Hematopoietic multipotent progenitor cell treated with erythropoietin and hydrocortisone succinate and interleukin-3 and kit ligand, for 6 days (in vitro differentiated cells): ENCODE measurements around the gene ERH.
"Not testable (repeated sequence)": the region's sequence is repeated elsewhere in the genome, so short reads cannot be mapped to it uniquely, and the experiment has no call there.

Experiments
- DNase-seq: peaks from one replicate; pipeline ENCODE4 v3.0.0-alpha.2; 2015

The ERH gene

DNA sequence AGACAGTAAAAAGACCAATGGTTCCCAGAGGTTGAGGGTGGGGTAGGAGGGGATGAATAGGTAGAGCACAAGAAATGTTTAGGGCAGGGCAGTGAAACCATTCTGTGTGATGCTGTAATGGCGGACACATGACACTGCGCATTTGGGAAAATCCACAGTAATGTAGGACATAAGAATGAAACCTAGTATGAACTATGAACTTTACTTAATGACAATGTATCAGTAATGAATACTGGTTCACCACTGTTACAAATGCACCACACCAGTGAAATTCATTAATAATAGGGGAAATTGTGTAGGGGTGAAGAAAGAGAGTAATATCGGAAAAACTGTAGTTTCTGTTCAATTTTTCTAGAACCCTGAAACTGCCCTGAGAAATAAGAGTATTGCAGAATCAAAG, 5.6 kb downstream of the ERH start:
- DNase-seq = no peak

DNA sequence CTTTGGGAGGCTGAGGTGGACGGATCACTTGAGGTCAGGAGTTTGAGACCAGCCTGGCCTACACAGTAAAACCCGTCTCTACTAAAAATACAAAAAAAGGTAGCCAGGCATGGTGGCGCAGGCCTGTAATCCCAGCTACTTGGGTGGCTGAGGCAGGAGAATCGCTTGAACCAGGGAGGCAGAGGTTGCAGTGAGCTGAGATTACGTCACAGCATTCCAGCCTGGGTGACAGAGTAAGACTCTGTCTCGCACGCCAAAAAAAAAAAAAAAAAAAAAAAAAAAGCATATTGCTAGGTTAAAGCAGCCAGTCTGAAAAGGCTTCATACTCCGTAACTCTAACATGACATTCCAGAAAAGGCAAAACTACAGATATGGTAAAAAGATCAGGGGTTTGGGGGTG, 6.7 kb downstream of the ERH start:
- not testable (repeated sequence) for DNase-seq

DNA sequence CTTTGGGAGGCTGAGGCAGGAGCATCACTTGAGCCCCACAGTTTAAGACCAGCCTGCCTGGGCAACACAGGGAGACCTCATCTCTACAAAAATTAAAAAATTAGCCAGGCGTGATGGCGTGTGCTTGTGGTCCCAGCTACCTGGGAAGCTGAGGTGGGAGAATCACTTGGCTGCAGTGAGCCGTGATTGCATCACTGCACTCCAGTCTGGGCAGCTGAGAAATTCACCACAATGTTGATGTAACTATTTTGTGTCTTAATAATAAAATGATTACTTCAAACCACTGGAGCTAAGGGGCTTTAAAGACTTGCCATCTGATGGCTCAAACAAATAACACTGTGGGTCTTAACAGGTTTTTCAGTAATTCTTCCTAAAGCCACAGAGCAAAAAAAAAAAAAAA, 10.8 kb downstream of the ERH start:
- DNase-seq = no peak

DNA sequence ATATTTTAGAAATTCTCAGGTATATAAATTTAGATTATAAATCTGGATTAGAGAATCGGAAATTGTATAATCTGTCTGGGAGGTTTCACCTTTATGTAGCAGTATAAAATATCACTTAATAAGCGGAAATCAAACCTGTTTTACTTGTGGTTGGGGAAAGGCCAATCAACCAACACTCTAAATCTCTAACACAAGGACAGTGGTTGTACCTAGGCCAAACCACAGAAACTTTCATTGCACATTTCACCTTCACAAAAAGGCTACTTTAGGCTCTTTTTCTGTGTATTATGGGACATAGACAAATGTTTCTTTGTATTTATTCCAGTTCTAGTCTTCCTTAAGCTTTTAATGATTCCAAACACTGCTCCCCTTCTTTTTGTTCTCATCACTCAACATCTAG, 19.8 kb downstream of the ERH start:
- DNase-seq = no peak

DNA sequence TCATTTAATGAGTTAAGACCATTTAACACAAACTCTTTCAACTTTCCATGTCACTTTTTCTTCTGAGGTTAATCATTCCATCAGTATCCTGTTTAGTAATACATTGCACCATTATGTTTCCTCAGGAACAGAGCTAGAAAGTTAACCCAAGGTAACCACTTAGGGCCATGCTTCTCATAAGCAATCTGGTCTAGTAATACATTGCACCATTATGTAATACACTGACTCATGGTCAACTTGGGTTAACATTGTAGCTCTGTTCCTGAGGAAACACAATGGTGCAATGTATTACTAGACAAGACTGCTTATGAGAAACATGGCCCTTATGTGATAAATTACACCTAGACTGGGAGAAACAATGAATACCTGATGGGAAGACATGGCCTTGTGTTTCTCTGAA, 21.7 kb downstream of the ERH start:
- DNase-seq = peak; percentile 27

DNA sequence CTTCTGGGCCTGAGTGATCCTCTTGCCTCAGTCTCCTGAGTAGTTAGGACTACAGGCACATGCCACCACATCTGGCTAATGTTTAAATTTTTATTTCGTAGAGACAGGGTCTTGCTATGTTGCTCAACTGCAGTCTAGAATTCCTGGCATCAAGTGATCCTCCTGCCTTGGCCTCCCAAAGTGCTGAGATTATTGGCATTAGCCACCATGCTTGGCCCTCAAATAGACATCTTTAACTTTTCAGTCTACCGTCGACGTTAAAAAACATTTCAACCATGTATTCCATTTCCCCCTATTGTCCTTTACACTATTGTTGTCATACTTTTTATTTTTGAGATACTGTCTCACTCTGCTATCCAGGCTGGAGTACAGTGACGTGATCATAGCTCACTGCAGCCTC, 22.4 kb downstream of the ERH start:
- no peak for DNase-seq

DNA sequence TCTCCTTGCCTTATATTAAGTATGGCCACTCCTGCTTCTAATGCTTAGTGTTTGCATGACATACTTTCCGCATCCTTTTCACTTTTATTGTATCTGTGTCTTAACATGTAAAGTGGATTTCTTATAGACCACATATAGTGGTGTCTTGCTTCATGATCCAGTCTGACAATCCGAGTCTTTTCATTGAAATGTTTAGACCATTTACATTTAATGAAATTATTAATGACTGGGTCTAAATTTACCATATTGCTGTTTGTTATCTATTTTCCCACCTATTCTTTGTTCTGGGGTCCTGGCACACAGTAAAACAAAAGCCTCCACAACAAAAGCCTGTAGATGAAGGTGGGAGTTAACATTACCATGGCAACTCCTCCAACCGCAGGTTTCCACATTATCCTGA, 22.9 kb downstream of the ERH start:
- DNase-seq = no peak

DNA sequence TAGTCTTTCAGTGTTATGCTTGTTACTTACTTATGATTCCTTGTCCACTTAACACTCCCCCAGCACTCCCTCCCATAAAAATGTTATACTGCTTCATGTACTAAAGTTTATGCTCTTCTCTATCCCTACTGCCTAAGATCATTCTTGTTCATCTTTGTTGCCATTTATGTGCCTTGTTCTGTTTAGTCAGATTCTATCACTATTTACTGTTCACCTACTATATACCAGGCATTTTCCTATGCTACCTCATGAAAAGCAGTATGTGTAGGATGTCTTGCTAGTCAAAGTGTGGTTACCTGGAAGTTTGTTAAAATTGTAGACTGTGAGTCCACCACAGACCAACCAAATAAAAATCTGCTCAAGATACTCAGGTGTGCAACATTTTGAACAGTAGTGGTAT, 23.9 kb downstream of the ERH start:
- DNase-seq = no peak

DNA sequence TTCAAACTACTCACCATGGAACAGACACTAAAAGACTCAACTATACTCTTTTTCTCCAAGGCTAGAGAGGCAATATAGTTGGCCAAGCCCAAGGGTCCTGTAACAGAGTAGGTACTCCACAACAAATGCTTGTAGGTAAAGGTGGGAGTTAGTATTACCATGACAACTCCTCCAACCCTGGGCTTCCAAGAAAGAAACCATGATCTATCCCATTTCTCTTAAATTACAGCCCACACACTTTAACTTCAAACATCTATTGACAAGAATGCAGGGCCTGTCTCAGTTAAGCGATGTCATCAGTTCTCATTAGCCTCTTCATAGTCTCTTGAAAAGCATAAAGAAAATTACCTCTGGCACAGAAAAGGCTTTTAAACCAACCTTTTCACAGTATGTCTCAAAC, 25.0 kb downstream of the ERH start:
- no peak for DNase-seq

DNA sequence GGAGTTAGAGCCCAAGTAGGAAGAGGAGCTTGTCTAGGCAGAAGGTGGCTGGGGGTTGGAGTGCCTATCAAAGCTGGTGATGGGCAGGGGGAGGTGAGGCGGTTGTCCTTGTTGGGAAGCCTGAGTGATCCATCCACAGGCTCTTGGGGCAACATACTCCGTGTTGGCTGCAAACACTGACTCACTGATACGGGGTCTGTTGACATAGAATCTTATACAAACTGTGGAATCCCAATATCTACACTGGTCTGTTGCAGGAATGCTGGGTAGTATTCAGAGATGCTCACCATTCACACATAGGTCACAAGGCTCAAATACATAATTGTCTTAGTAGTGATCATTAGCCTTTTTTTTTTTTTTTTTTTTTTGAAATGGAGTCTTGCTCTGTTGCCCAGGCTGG, 26.0 kb downstream of the ERH start:
- DNase-seq = no peak

DNA sequence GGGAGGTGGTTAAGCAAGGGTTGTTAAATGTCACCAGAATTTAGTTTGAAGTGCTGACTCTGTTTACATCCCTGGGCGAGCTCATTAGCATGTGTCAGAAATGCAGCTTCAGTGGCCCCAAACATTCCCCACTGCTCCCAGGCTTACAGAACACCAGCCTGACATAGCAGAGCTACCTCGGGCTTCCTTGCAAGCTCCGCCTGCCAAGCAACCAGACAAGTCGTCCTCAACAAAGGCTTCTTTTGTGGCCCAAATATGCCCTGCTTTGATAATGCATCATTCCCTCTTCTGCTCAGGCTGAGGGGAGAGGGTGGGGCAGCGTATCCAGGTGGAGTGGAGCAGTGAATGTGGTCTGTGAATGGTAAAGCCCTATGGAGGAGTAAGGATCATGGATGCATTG, 28.0 kb downstream of the ERH start:
- DNase-seq = no peak

DNA sequence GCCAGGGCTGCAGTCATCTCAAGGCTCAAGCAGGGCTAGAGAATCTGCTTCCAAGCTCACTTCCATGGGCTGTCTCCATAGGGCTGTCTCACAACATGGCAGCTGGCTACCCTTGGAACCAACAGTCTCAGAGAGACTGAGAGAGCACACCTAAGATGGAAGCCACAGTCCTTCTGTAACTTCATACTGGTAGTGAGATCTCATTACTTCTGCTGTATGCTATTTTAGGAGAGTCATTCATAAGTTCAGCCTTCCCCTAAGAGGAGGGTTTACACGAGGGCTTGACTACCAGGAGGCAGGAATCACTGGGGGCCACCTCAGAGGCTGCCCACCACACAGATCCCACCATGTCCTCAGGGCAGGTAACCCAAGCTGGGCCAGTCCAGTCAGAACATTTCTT, 29.7 kb downstream of the ERH start:
- DNase-seq = no peak

DNA sequence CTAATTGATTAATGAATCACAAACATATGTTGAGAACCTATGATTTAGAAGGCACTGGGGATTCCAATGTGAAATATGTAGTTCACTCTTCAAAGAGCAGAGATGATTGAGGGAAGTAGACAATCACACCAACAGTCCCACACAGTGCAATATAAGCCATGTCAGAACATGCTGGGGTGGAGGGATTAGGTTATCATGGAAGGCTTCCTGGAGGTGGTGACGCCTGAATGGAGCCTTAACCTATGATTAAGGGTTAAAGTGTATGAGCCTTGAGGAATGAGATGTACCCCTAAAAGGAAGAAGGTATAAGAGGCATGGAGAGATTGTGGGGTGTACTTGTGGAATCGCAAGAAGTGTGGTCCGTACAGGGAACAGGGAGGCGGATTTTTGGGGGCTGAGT, 31.3 kb downstream of the ERH start:
- DNase-seq = no peak

DNA sequence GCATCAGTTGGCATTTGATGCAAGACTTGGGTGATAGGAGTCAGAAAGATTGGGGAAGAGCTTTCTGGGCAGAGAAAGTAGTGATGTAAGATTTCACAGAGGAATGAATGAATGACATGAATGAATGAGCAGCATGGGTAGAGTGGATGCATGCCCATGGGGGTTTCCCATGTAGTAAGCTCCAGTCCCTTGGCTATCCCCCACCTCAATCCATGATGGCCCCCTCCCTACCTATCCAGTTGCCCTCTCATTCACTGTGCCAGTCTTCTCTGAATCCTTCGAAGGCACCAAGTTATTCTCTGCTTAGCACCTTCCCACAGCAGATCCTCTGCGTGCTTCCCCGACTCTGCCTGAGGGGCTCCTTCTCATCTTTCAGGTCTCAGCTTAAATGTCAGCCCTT, 32.0 kb downstream of the ERH start:
- DNase-seq = no peak

DNA sequence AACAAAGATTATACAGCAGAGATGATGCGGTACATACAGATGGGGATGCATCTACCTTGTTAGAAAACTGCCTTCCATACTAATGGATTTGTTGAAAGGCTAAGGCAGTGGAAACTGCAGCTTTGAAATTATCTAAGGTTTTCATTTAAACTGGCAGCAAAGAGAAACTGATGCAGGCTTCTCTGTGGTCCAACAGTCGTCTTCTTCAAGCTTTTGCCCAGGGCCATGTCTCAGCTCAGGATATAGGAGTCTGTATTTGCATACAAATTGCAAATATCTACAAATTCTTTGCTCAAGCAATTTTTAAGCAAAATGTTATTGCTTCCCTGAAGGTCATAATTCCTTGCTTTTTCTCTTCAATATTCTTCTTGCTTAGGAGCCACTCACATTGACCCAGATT, 33.7 kb downstream of the ERH start:
- DNase-seq = no peak

DNA sequence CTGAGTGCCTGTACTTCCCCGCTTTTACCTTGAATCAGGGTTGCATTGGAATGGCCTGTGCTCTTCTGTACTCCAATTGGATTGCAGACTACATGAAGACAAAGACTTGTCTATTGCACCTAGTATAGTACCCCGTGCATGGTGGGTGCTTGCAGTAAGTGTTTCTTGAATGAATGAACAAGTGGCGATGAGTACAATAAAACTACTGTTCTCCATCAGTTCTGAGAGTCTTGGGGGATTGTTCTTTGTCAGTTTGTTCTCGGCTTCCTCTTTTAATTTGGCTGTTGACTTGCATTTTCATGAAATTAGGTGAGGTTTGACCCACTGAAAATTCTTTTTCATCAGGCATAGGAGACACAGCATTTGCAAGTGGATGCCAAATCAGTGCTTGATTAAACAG, 34.1 kb downstream of the ERH start:
- no peak for DNase-seq

DNA sequence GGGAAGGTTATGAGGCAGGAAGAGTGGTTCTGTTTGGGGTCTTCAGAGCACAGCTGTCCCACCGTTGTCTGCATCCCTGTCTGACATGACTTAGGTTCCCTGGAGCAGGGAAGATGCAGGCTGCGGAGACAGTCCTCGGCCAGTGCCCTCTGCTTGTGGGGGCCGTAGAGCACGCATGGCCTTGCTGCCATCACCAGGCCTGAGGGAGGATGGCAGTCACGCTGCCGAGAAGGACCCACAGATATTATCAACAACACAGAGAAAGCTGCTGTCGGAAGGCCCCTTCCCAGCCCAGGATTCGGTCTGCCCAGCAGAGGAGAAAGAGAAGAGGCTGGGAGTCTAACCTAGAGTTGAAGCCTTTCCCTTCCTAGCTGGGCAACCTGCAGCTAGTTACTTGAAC, 35.0 kb downstream of the ERH start:
- DNase-seq = no peak

DNA sequence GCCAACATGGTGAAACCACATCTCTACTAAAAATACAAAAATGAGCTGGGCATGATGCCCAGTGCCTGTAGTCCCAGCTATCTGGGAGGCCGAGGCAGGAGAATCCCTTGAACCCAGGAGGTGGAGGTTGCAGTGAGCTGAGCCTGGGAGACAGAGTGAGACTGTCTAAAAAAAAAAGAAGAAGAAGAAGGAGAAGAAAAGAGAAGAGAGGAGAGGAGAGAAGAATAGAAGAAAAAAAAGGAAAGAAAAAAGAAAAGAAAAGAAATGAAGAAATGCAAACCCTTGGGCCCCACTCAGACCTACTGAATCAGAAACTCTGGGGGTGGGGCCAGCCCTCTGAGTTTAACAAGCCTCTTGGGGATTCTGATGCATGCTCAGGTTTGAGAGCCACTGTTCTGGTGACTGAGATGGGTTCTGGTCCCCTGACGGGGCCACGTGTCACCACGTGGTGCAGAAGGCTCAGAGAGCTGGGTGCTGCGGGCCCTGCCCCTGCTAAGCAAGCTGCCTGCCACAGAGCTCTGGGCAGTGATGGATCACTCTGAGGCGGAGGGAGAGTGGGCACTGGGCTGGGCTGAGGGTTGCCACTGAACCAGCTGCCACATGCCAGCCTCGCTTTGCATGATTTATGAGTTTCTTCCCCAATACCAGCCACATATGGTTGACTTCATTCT, 37.5 kb downstream of the ERH start:
- DNase-seq = no peak

DNA sequence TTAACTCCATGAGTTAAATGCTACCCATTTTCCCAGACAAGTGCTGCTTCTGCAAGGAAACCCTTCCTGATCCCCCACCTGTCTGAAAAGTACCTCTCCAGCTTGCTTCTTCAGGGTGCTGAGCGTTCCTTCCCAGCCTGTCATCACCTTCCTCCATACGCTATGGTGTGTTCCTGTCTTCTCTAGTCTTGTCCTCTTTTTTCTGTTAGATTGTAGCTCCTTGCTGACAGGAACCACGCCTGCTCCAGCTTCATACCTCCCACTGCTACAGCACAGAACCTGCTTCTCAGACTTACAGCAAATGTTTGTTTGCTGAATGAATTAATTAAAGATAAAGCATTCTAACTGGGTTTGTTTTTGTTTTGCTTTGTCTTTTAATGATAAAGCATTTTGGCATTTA, 39.1 kb downstream of the ERH start:
- no peak for DNase-seq

DNA sequence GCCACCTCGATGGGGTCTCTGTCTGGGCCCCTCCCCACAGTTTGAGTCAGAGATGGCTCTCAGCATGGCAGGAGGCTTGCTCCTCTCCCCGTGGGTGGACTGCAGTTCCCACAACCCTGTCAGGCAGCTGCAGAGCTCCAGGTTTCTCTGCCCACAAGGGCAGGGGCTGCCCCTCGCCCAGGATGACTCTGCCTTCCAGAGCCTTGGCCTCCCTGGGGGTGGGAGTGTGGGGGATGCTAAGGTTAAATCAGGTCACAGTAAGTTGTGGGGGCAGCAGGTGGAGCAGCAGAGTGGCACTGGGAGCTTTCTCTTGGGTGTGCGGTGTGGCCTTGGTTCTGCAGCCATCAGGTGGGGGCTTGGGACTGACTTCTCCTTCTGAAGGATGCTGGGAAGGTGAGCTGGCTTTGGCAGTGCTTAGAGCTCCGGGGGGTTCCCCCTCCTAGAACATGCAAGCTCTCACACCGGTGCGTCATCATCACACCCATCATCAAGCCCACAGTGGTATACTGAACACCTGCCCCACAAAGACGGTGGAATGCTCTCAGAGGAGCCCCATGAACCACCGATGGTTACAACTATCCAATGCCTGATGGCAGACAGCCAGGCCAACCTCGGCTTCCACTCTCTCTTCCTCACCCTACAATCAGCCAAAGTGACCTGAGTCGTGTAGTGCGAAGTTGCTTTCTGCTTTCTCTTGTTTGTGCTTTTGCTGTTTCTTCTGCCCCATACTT, 39.7 kb downstream of the ERH start:
- no peak for DNase-seq

DNA sequence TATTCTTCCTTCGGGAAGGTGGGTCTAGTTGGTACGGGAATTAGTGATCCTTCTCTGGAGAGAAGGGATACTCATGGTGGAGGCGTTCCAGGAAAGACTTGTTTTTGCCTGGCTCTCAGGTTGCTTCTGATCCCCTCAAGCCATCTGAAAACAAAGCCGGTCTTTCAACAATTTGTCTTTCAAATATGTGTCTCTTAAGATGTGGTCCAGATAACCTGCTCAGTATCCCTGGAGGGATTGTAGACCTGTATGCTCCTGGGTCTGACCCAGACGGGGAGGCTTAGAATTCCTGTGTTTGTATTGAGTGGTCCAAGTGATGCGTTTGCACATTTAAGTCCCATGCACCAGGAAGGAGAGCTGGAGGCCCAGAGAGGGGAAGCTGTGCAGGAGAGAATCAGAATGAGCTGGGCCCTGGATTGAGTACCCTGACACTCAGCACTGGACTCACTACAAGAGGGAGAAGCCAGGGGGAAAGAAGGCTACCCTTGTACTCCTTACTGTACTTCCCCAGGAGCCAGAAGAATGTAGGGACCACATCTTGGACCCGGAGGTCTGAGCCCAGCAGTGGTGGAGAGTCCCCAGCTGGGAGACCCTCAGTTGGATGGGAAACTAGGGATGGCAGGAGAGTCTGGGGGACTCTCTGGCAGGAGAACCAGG, 40.4 kb downstream of the ERH start:
- DNase-seq = no peak

DNA sequence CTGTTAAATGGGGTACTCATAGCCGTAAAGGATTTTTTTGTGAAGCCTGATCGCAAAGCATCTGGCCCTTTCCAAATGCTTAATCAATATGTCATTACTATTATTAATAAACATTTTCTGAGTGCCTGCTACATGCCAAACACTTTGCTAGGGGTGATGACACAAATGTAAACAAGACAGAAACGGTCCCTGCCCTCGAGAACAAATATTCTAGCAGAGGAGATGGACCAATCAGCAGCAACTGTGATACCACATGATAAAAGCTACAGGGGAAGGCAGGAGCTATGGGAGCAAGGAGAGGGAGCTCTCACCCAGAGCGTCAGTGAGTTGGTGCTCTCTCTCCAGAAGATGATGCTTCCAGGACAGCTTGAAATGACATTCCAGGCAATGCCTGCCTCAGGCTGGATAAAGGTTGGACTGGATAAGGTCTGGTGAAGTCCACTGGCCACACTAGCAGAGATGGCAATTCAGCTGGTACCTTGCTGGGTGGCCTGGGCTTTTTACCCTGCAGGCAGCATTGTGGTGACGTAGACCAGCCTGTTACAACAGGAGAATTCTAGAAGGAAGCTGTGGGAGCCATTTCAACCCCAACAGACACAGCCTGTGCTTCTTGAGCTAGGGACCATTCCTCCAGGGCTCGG, 41.1 kb downstream of the ERH start:
- no peak for DNase-seq

DNA sequence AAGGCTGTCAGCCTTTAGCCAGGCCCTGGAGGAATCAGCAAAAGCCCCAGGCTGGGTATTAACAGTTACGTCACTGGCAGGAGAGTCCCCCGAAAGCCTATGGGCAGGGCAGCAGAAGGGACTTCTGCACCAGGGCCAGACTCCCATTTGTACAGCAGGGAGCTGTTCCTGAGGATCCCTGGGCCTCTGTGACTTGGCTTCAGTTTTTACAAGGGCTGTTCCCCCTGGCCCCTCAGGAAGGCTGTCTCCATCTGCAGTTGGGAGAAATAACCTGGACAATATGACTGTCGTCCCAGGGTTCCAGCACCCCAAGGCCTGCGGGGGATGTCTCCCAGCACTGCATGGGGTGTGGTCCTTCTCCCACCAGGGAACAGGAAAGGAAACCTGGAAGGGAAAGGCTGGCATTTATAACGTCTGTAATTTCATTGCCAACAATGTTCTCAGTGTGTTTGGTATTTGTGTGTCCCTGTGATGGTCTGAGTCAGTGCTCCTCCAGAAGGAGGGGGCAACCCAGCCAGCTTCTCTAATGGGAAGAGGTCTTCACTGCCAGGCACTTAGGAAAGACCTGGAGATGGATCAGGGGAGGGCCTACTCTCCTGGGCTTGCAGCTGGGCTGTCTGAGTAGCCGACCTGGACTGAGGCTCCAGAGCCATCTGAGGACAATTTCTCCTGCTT, 42.4 kb downstream of the ERH start:
- DNase-seq = no peak
